H1 (cell line): Measurements from ENCODE around the gene PPM1L. TPM values are rescaled to one million over a fixed set of nuclear protein-coding genes. Genes with fewer than 3 reads are reported as not detected.

Source experiments
- CTCF ChIA-PET: fragments of 300-600 bp; sonication (Branson Sonifier 250); formaldehyde crosslinking; loops from one replicate; lab custom pipeline; 2021; ENCODE audit not compliant: partially characterized antibody; lab: Charles Lee
- POLR2A ChIA-PET: fragments of 300-600 bp; sonication (Branson Sonifier 250); formaldehyde crosslinking; loops from one replicate; lab custom pipeline; 2021; ENCODE audit warnings: inconsistent platforms; ENCODE audit not compliant: partially characterized antibody; lab: Charles Lee
- DNase-seq, 2 experiments: peaks; one replicate each; pipeline versions ENCODE4 v3.0.0 to v3.0.0-alpha.2; 2010 to 2022; ENCODE audit warnings: low spot score in 2 of 2, low read depth in 1 of 2, mixed read lengths in 1 of 2
- FAIRE-seq: peaks from 2 replicates; lab custom pipeline; 2011; peaks lifted over from hg19 to GRCh38; lab: Jason Lieb, UNC
- H2AFZ ChIP-seq: 2 replicates; pipeline ENCODE4 v1.8.1; 2012; ENCODE audit warnings: low read length, inconsistent platforms
- H2AK5ac ChIP-seq: 2 replicates; pipeline ENCODE4 v1.6.1; 2013; ENCODE audit warnings: low read depth, low read length
- H2BK120ac ChIP-seq: replicated peaks from 2 replicates; pipeline ENCODE3; 2013; ENCODE audit warnings: low read depth, low read length, inconsistent platforms
- H2BK12ac ChIP-seq: 2 replicates; pipeline ENCODE4 v1.6.1; 2013; ENCODE audit warnings: low read depth, low read length
- H2BK15ac ChIP-seq: 2 replicates; pipeline ENCODE4 v1.6.1; 2013; ENCODE audit warnings: low read length
- H2BK20ac ChIP-seq: 2 replicates; pipeline ENCODE4 v1.6.1; 2013; ENCODE audit warnings: low read length
- H2BK5ac ChIP-seq: 2 replicates; pipeline ENCODE4 v1.6.1; 2013; ENCODE audit warnings: low read depth, low read length
- H3K14ac ChIP-seq: 2 replicates; pipeline ENCODE4 v1.6.1; 2013; ENCODE audit warnings: inconsistent platforms; ENCODE audit not compliant: insufficient read length
- H3K18ac ChIP-seq: 2 replicates; pipeline ENCODE4 v1.6.1; 2013; ENCODE audit warnings: low read length; ENCODE audit errors: extremely low read depth
- H3K23ac ChIP-seq: 2 replicates; pipeline ENCODE4 v1.6.1; 2013; ENCODE audit warnings: inconsistent platforms; ENCODE audit not compliant: insufficient read length
- H3K23me2 ChIP-seq: 2 replicates; pipeline ENCODE4 v1.6.1; 2013; ENCODE audit warnings: low read depth, low read length
- H3K27ac ChIP-seq: 2 replicates; pipeline ENCODE4 v1.6.1; 2011; ENCODE audit warnings: low read depth, low read length, inconsistent platforms
- H3K27me3 ChIP-seq, 4 experiments: replicated peaks in 1 of 4; 1 replicate in 1 of 4; 2 replicates in 3 of 4; pipeline versions ENCODE4 v1.6.1 to v1.8.1; 2011 to 2013; ENCODE audit warnings: low read length in 3 of 4, mild to moderate bottlenecking in 3 of 4, inconsistent platforms in 2 of 4, mixed read lengths in 2 of 4, moderate library complexity in 1 of 4; ENCODE audit not compliant: control insufficient read depth in 3 of 4, insufficient read depth in 3 of 4; ENCODE audit errors: extremely low read depth in 1 of 4
- H3K36me3 ChIP-seq, 4 experiments: 2 replicates each; pipeline versions ENCODE4 v1.6.1 to v1.8.1; 2011 to 2013; ENCODE audit warnings: mild to moderate bottlenecking in 4 of 4, low read length in 3 of 4, moderate library complexity in 2 of 4, control low read depth in 1 of 4, inconsistent platforms in 1 of 4; ENCODE audit not compliant: insufficient read depth in 4 of 4, control insufficient read depth in 2 of 4
- H3K4ac ChIP-seq: replicated peaks from 2 replicates; pipeline ENCODE3; 2013; ENCODE audit warnings: low read length, low read depth, mixed read lengths, inconsistent platforms; ENCODE audit not compliant: insufficient read length
- H3K4me1 ChIP-seq, 4 experiments: replicated peaks in 1 of 4; 1 replicate in 1 of 4; 2 replicates in 3 of 4; pipeline versions ENCODE4 v1.6.1 to v1.8.1; 2011 to 2013; ENCODE audit warnings: low read length in 3 of 4, inconsistent platforms in 2 of 4, mixed read lengths in 1 of 4; ENCODE audit not compliant: insufficient read depth in 4 of 4, control insufficient read depth in 3 of 4
- H3K4me2 ChIP-seq, 2 experiments: 2 replicates each; pipeline versions ENCODE4 v1.6.1 to v1.8.1; 2011 to 2013; ENCODE audit warnings: low read depth in 2 of 2, low read length in 2 of 2, control low read depth in 1 of 2, inconsistent platforms in 1 of 2, mild to moderate bottlenecking in 1 of 2; ENCODE audit not compliant: insufficient read depth in 1 of 2
- H3K4me3 ChIP-seq, 4 experiments: fragments of 200-600, 300-600 bp in 1 of 4; sonication (generic), shearing (Covaris generic), sonication (Bioruptor Twin) in 1 of 4; 2 replicates each; pipeline versions ENCODE4 v1.5.1 to v1.8.1; 2011 to 2016; ENCODE audit warnings: low read length in 4 of 4, low read depth in 3 of 4, control low read depth in 2 of 4, inconsistent platforms in 2 of 4, mild to moderate bottlenecking in 2 of 4, mixed read lengths in 1 of 4, moderate library complexity in 1 of 4; ENCODE audit not compliant: insufficient read depth in 2 of 4; ENCODE audit errors: extremely low read depth in 1 of 4
- H3K56ac ChIP-seq: replicated peaks from 2 replicates; pipeline ENCODE3; 2013; ENCODE audit warnings: low read depth, mild to moderate bottlenecking, mixed read lengths, low read length, inconsistent platforms; ENCODE audit not compliant: insufficient read length
- H3K79me1 ChIP-seq: 2 replicates; pipeline ENCODE4 v1.6.1; 2013; ENCODE audit warnings: low read depth, low read length, control low read depth
- H3K79me2 ChIP-seq, 2 experiments: 2 replicates each; pipeline versions ENCODE4 v1.6.1 to v1.8.1; 2012 to 2013; ENCODE audit warnings: low read length in 2 of 2, mild to moderate bottlenecking in 2 of 2, inconsistent platforms in 1 of 2; ENCODE audit not compliant: insufficient read depth in 2 of 2, control insufficient read depth in 1 of 2
- H3K9ac ChIP-seq, 4 experiments: replicated peaks in 1 of 4; 1 replicate in 1 of 4; 2 replicates in 3 of 4; pipeline versions ENCODE4 v1.6.1 to v1.8.1; 2011 to 2013; ENCODE audit warnings: low read depth in 3 of 4, low read length in 3 of 4, control low read depth in 2 of 4, mild to moderate bottlenecking in 2 of 4, moderate library complexity in 2 of 4, inconsistent platforms in 1 of 4; ENCODE audit errors: extremely low read depth in 1 of 4
- H3K9me3 ChIP-seq, 2 experiments: 2 replicates each; pipeline versions ENCODE4 v1.6.1 to v1.8.1; 2012 to 2013; ENCODE audit warnings: mild to moderate bottlenecking in 2 of 2, moderate library complexity in 2 of 2, control low read depth in 1 of 2, inconsistent platforms in 1 of 2, low read depth in 1 of 2, low read length in 1 of 2, mixed read lengths in 1 of 2; ENCODE audit not compliant: insufficient read depth in 2 of 2
- H4K20me1 ChIP-seq, 2 experiments: replicated peaks in 1 of 2; 2 replicates each; pipeline versions ENCODE3 to v1.8.1; 2011 to 2013; ENCODE audit warnings: inconsistent platforms in 2 of 2, low read length in 2 of 2, mild to moderate bottlenecking in 1 of 2; ENCODE audit not compliant: insufficient read depth in 2 of 2, control insufficient read depth in 1 of 2
- H4K5ac ChIP-seq: 2 replicates; pipeline ENCODE4 v1.6.1; 2013; ENCODE audit warnings: low read length, low read depth, mixed read lengths, inconsistent platforms; ENCODE audit not compliant: insufficient read length
- H4K8ac ChIP-seq: 2 replicates; pipeline ENCODE4 v1.8.0; 2013; ENCODE audit warnings: mild to moderate bottlenecking, moderate library complexity, low read length, inconsistent platforms; ENCODE audit not compliant: insufficient read depth; ENCODE audit errors: extremely low read depth
- H4K91ac ChIP-seq: replicated peaks from 2 replicates; pipeline ENCODE3; 2013; ENCODE audit warnings: low read length, mixed read lengths, inconsistent platforms; ENCODE audit not compliant: insufficient read length
- BACH1 ChIP-seq: IDR thresholded peaks from 2 replicates; pipeline ENCODE4 v1.6.1; 2012; ENCODE audit warnings: low read length, improper control_type of control experiment
- BCL11A ChIP-seq, 2 experiments: IDR thresholded peaks; one replicate each; pipeline ENCODE4 v1.6.1; 2011; ENCODE audit warnings: low read depth in 2 of 2, low read length in 2 of 2, mild to moderate bottlenecking in 2 of 2
- CHD1 ChIP-seq: IDR thresholded peaks from 2 replicates; pipeline ENCODE4 v1.6.1; 2012; ENCODE audit warnings: low read depth, low read length, improper control_type of control experiment
- CHD2 ChIP-seq: IDR thresholded peaks from 2 replicates; pipeline ENCODE4 v1.6.1; 2012; ENCODE audit warnings: low read length, improper control_type of control experiment
- CREB1 ChIP-seq: IDR thresholded peaks from 2 replicates; pipeline ENCODE4 v1.6.1; 2012; ENCODE audit warnings: inconsistent platforms
- KDM1A ChIP-seq: fragments of 200-600, 300-600 bp; sonication (generic); IDR thresholded peaks from 2 replicates; pipeline ENCODE4 v1.7.1; 2016; ENCODE audit warnings: mild to moderate bottlenecking, low read length, borderline replicate concordance
- MAFK ChIP-seq: IDR thresholded peaks from 2 replicates; pipeline ENCODE4 v1.6.1; 2012; ENCODE audit warnings: low read depth, mild to moderate bottlenecking, improper control_type of control experiment, low read length
- NANOG ChIP-seq: IDR thresholded peaks from 2 replicates; pipeline ENCODE4 v1.6.1; 2011; ENCODE audit warnings: low read length, low read depth, mild to moderate bottlenecking, inconsistent platforms; ENCODE audit not compliant: insufficient read depth, poor library complexity, severe bottlenecking
- SIN3A ChIP-seq, 2 experiments: IDR thresholded peaks in 1 of 2; conservative IDR thresholded peaks in 1 of 2; 2 replicates each; pipeline ENCODE4 v1.6.1; 2011 to 2012; ENCODE audit warnings: low read length in 2 of 2, improper control_type of control experiment in 1 of 2, low read depth in 1 of 2, mild to moderate bottlenecking in 1 of 2
- TCF12 ChIP-seq: IDR thresholded peaks from 2 replicates; pipeline ENCODE4 v1.6.1; 2011; ENCODE audit warnings: low read depth, mild to moderate bottlenecking, low read length
- WGBS, 2 experiments: shearing (Covaris generic) in 1 of 2; methylation state at CpG; one replicate each; pipeline versions ENCODE4 v1.1.6 to v1.1.7; 2013 to 2015; ENCODE audit warnings: low lambda C conversion rate in 2 of 2, mixed read lengths in 2 of 2, inconsistent platforms in 1 of 2, low coverage in 1 of 2, missing lambda C conversion rate in 1 of 2; ENCODE audit not compliant: insufficient replicate concordance in 2 of 2, insufficient coverage in 1 of 2, insufficient read length in 1 of 2; ENCODE audit errors: extremely low coverage in 1 of 2, missing lambda C conversion rate in 1 of 2; 5-methylcytosine and 5-hydroxymethylcytosine counted together
- polyA plus RNA-seq, 7 experiments: library from polyadenylated mRNA; depleted of rRNA in 3 of 7; stranded (reverse) in 5 of 7; unstranded in 2 of 7; fragments of >200 nt in 5 of 7; fragments of 200-250 nt in 2 of 7; gene quantifications; 1 replicate in 5 of 7; 2 replicates in 1 of 7; 4 replicates in 1 of 7; pipeline versions ENCODE4 v1.2.1 to v1.2.3, GENCODE V29; 2011 to 2013; ENCODE audit warnings: missing spikeins in 2 of 7, mixed read lengths in 2 of 7
- total RNA-seq: library from RNA; stranded (reverse); fragmentation: NEBNext Ultra II Directional; extraction: Animal tissue kit (Norgen Biotek cat#: 25700); gene quantifications from 2 replicates; pipeline ENCODE4 v1.2.1, GENCODE V29; 2021
- TF ChIP-seq, protein P1 (sequence below), 3 experiments: IDR thresholded peaks; 1 replicate in 2 of 3; 2 replicates in 1 of 3; pipeline versions ENCODE4 v1.5.1 to v1.6.1; 2011; ENCODE audit warnings: low read length in 3 of 3, mild to moderate bottlenecking in 3 of 3, inconsistent platforms in 2 of 3, low read depth in 1 of 3, moderate library complexity in 1 of 3; ENCODE audit not compliant: insufficient read depth in 1 of 3; ENCODE audit errors: control extremely low read depth in 1 of 3

Gene PPM1L
- total and polyA plus RNA-seq, 2 of the 8 experiments (the other 6 are each of a cell fraction or from before 2014, with no cell fraction given) = 2.8 to 18.1 TPM

- Histone ChIP-seq H3K23me2 (no peaks in the 10 kb centered on the region), H3K9ac (no peak overlapping the region), H2BK12ac (no peak overlapping the region), H2AK5ac (no peak overlapping the region), H3K9me3 (no peaks in the 10 kb centered on the region), H4K91ac (no peak overlapping the region), H3K27me3 (no peaks in the 10 kb centered on the region), H4K5ac (no peak overlapping the region), H3K23ac (no peak overlapping the region), H3K79me2 (no peaks in the 10 kb centered on the region), H2BK120ac (no peak overlapping the region), H3K4me3 (no peak overlapping the region), H2BK5ac (no peak overlapping the region), H3K79me1 (no peaks in the 10 kb centered on the region), H3K56ac (no peak overlapping the region), H3K27ac (no peak overlapping the region), H3K36me3 (no peaks in the 10 kb centered on the region), H4K20me1 (no peaks in the 10 kb centered on the region), H3K4ac (no peak overlapping the region), H4K8ac (no peak overlapping the region), H3K18ac (no peak overlapping the region), H2BK20ac (no peak overlapping the region), H3K4me2 (no peak overlapping the region), H3K14ac (no peak overlapping the region), H2BK15ac (no peak overlapping the region), H2AFZ (no peak overlapping the region), H3K4me1 (no peaks in the 10 kb centered on the region)
- DNase-seq (no peak), FAIRE-seq (no peak)
- ChIA-PET CTCF (interaction anchor here (1.2 kb wide), 1 partner anchor 85 kb away, joined by 3 read pairs; no protein-coding TSS in a partner anchor), POLR2A (no interaction called here)
- WGBS, 2 experiments = 94 to 100% methylated on average over 1 to 2 of the region's 2 CpGs
- TF ChIP-seq NANOG (no peak), BCL11A (IDR thresholded peaks at IDR 0.05; ENCODE audit: low read depth in 2 of 2, low read length in 2 of 2) (no peak), BACH1 (no peak), CREB1 (no peak), CHD2 (no peak), TCF12 (no peak), CHD1 (no peak), SIN3A (conservative IDR thresholded peaks at IDR 0.05 in 1 of 2, IDR thresholded peaks at IDR 0.05 in 1 of 2; ENCODE audit: low read depth in 1 of 2, low read length in 2 of 2) (no peak), MAFK (no peak), KDM1A (no peak)
- TF ChIP-seq, protein P1, sequence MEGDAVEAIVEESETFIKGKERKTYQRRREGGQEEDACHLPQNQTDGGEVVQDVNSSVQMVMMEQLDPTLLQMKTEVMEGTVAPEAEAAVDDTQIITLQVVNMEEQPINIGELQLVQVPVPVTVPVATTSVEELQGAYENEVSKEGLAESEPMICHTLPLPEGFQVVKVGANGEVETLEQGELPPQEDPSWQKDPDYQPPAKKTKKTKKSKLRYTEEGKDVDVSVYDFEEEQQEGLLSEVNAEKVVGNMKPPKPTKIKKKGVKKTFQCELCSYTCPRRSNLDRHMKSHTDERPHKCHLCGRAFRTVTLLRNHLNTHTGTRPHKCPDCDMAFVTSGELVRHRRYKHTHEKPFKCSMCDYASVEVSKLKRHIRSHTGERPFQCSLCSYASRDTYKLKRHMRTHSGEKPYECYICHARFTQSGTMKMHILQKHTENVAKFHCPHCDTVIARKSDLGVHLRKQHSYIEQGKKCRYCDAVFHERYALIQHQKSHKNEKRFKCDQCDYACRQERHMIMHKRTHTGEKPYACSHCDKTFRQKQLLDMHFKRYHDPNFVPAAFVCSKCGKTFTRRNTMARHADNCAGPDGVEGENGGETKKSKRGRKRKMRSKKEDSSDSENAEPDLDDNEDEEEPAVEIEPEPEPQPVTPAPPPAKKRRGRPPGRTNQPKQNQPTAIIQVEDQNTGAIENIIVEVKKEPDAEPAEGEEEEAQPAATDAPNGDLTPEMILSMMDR (IDR thresholded peaks at IDR 0.05; ENCODE audit: control extremely low read depth in 1 of 3, insufficient read depth in 1 of 3, low read depth in 1 of 3, low read length in 3 of 3) = no peak
Observed at GRCh38 chr3:161042023-161042501, 286.0 kb downstream of the PPM1L start.
